Ammon's horn (tissue), 1 donor: ENCODE measurements around the gene LRRC4C.
"Not testable (repeated sequence)": the region's sequence is repeated elsewhere in the genome, so short reads cannot be mapped to it uniquely, and the experiment has no call there.

Source experiments
- DNase-seq: peaks from one replicate; pipeline ENCODE4 v3.0.0-alpha.2; 2016; ENCODE audit warnings: low spot score

LRRC4C gene

DNA sequence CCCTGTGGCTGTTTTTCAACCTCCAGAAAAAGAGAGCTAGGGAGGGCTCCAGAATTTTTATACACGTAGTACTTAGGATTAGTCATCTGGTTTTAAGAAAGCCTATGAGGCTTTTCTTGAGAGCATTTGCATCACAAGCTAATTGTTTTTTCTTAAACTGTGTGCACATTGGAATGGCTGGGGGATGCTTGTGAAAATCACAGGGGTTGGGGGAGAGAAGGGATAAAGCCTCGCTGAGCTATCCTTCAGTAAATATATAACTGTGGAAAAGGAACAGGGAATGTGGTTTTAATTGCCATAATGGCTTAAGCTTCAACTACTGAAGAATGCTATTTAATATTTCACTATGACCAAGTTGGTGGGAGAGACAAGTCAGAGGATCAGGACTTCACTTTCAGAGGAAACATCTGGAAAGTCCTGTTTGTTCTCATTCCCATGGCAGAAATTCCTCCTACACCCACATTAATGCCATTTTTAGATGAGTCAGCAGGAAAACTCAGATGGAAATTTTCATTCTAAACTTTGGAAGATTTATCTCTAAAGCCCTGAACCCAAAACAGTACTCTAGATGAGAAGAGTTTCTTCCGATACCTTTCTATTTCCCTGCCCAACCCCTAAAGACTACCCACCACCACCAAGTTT, 591.3 kb downstream of the LRRC4C start:
- no peak for DNase-seq

DNA sequence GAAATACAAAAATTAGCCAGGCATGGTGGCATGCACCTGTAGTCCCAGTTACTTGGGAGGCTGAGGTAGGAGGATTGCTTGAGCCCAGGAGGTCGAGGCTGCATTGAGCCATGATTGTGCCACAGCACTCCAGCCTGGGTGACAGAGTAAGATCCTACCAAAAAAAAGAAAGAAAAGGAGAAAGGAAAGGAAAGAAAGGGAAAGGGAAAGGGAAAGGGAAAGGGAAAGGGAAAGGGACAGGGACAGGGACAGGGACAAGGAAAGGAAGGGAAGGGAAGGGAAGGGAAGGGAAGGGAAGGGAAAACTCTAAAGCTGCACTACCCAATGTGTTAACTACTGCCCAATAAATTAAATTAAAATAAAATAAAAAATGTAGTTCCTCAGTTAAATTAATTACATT, 601.7 kb downstream of the LRRC4C start:
- not testable (repeated sequence) for DNase-seq

DNA sequence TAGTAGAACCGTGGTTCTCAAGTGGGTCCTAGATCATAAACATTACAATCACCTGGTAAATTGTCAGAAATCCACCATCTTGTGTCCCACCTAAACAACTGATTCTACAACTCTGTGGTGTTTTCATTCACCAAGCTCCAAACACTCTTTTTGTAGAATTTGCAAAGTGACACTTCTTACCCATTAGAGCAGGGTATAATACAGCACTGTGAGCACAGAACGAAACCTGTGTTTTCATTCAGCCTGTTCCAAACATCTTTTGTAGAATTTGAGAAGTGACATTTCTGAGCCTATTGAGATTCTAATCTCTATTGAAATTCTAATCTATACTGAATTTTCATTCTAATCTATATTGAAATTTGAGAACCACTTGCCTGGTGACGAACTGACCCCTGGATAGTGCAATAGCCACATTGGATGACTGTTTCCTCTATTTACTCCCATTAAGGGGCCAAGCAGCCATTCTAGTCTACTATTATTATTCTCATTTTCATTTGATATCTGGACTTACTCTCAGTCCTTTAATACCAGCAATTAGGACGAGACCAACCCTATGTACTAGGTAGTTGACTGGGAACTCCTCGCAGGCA, 616.6 kb downstream of the LRRC4C start:
- no peak for DNase-seq

DNA sequence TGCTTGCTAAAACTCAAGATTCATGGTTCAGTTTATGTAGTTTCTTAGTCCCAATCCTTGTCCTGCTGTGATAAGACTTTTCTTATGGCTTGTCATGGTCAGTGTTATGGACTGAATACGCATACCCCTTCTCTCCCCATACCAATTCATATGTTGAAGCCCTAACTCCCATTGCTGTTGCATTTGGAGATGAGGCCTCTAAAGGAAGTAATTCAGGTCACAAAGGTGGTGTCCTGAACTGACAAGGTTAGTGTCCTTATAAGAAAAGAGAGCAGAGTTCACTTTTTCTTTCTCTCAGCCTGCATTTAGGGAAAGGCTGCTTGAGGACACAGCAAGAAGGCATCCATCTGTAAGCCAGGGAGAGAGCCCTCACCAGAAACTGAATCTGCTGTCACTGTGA, 618.2 kb downstream of the LRRC4C start:
- DNase-seq, result no peak

DNA sequence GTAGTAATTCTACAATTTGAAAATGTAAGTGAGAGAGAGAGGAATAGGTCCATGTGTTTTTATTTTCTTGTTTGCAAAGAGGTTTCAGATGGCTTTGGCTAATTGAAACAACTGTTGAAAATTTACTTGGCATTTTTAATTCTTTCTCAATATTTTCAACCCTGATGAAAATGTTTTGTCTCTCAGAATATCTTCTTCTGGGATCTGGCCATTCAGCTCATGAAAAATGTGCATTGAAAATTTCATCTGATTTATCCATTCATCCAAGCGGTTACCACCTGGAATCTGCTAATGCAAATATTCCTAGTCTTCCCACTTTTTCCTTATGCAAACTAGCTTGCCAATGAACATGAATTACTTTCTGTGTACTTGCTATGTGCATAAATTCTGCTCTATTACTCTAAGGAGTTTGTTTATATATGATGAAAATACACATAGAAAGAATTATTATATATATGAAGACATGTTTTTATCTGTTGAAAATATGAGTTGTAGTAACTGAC, 621.2 kb downstream of the LRRC4C start:
- no peak for DNase-seq

DNA sequence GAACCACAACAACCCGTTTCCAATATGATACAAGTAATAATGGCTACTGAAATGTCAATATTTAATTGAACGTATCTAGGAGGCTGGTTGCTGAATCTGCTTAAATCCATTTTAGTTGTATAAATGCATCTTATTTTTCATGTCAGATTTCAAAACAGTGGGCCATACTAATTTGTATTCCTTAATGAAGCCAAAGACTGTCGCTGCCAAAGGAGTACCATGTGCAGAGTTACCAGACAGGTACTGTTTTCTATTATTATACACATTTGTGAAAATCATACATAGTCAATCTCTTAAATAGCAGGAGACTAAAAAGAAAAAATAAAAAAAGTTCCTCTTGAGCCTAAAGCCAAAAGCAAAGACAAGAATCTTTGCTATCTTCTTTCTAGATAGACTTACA, 632.3 kb downstream of the LRRC4C start:
- no peak for DNase-seq

DNA sequence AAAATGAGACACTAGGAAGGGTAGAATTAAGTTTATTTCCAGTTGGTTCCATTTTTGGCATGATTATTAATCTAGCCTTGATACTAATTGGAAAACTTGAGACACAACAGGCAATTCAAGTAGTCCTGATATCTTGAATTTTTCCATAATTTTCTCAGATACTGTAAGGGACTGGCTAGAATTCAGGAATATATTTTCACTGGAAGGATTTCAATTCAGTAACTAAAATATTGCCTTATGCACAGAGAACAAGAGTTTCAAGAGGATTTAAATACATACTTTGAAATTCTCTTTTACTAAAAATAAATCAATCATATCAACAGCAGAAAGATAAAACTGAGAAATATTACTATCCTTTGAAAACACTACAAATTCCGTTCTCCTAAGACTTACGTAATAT, 632.9 kb downstream of the LRRC4C start:
- no peak for DNase-seq

DNA sequence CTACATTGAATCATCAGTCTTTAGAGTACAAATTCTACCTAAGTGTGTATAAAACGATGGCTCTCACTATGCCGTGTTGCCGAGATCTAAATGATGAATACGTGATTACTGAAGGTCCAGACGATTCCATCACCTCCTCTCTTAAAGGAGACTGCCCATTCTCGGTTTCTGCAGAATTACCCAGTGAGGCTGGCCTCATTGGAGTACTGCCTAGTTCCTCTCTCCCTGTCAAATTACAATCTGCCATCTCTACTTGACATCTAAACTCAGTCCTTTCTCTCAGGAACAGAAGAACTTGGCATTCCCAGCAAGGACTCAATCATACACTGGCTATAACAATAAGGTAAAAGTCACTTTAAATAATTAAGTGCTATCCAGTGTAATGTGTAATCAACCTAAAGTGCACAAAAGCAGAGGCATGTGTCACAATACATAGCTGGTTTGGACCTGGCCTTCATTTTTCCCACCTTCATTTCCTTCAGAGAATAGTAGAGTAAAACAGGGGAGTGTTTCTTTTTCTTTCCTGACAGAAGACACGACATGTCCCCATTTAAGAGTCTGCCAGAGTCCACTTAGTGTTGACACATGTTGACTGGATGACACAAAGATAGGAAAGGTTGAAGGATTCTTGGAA, 634.1 kb downstream of the LRRC4C start:
- DNase-seq, result no peak

DNA sequence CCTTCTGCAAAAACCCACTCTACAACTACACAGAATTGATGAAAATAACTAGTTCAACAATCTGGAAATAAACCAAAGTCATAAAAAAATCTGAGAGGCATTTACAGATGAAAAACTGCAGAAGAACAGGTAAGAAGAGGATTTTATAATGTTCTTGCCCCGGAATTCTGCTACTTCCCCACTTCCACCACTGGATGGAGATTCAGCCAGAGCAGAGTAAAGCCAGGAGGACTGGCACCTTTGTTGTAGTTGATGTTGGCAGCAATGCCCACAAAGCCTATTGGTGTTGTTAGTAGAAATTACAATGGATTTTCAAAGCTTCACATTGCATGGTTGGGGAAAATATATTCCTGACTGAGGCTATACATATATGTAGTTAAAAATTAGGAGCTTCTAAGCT, 640.2 kb downstream of the LRRC4C start:
- DNase-seq, result no peak

DNA sequence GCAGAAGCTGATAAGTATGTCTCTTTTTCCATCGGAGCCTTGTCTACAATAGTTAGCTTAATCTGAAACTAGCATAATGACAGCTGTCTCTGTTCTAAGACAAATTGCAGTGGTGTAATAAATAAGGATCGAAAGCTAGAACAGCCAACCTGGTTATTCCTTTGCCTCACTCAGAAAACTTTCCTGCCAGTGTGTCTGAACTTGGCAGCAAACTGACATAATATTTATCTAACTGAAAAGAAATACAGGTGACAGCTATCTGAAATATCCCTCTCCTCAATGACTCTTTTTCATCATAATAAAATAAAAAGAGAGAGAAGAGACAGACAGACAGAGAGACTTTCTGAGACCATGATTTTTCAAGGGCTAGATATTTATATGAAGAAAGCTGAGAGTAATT, 642.5 kb downstream of the LRRC4C start:
- DNase-seq, result no peak

DNA sequence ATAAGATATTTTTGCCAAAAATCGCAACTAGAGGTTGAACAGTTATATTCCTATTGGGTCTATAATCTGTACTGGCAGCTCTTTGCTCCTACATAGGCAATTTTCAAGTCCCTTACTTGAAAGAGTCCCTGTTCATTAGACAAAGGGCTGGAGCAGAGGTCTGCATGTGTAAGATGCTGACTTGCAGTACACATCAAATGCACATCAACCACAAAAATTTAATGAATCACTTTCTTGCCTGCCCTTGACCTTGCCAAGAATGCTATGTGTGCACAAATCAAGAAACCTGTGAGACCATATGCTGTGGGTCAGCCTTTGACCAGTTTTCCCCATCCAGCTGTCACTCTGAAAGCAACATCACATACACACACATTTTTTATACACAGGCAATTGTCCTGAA, 661.5 kb downstream of the LRRC4C start:
- no peak for DNase-seq

DNA sequence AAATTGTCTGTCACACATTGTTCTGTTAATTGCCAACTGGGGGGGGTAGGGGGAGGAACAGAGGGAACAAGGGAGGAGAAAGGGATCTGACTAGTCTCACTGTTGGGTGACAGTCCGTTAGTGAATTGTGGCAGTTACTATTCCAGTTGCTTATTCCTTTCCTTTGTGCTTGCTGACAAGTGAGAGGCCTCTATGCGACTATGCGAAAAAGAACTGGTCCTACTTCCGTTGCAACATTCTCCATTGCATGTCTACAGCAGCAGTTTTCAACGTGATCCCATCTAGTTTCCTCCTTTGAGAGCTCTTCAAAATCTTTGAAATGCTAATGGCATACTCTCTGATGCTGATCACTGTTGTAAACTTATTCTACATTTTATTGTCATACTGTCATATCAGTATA, 672.2 kb downstream of the LRRC4C start:
- DNase-seq, result no peak

DNA sequence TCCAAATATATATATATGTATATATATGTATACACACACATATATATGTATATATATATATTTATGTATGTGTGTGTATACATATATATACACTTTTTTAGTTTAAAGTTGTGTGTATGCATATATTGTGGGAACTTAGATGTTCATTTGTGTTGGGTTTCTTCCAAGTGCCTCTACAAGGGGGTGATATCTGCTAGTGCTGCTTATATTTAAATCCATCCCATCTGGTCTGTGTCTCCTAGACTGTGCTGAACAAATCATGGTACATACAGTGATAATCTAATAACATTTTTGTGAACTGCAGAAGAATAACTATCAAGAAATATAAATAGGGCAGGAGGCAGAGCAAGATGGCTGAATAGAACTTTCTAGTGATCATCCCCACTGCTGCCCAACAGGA, 696.4 kb downstream of the LRRC4C start:
- DNase-seq, result no peak

DNA sequence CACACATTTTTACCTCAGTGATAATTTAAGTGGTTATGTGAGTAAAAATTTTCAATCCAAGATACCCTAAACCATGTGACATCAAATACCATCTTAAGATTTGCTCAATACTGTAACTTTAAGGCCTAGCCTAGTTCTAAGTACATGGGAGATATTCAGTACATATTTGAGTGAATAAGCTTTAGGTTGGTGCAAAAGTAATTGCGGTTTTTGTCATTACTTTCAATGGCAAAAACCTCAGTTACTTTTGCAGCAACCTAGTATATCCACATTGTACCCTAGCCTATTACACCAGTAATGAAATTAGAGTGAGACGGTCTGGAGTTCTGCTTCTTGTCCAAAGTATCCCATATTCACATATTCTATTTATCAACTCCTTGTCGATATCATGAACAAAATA, 700.1 kb downstream of the LRRC4C start:
- no peak for DNase-seq

DNA sequence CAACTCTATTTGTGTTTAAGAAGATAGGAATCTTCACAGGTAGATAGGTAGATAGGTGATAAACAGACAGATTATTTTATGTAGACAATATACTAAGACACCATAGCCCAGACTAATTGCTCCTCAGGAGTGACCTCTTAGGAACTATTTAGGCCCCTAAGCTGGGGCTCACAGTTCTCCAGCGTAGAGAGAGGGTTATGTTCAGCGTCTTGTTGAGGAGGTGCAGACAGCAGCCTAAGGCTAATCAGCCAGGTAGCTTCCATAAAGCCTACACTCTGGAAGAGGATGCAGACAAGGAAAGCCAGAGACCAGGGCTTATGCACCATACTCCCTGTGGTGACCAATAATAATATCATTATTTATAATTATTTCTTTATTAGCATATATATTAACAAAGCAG, 705.2 kb downstream of the LRRC4C start:
- DNase-seq, result no peak

DNA sequence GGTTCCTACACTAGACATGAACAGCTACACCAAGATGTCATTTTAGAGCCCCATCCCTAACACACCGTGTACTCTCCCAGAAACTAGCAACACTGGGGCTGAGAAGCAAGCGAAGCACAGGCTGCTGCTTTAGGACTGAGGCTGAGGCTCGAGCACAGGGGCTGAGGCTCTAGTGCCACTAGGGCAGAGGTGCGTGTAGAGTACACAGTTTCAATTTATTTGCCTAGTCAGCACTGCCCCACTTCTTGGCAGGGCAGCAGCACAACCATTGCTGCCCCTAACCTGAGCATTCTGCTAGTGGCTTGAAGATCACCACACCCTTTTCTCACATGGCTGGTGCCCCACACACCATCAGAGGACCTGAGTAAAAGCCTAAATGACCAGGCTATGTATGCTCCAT, 713.2 kb downstream of the LRRC4C start:
- no peak for DNase-seq

DNA sequence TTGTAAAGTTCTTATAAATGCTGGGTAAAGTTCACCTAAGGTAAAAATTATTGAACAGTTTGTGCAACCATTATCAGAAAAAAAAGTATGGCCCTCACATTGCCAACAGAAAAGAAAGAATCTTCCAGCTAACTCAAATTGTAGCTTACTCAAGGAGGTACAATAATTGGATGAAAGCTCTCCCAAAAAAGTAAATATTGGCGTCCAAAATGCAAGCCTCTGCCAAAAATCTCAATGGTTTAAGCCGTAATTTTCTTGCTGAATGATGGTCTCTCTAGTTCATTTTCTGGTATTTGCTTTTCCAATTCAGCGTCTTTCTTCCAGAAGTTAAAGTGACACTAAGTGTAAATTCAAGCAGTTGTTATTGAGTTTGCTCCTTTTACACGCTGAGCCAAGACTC, 727.3 kb downstream of the LRRC4C start:
- DNase-seq, result peak; percentile 3

DNA sequence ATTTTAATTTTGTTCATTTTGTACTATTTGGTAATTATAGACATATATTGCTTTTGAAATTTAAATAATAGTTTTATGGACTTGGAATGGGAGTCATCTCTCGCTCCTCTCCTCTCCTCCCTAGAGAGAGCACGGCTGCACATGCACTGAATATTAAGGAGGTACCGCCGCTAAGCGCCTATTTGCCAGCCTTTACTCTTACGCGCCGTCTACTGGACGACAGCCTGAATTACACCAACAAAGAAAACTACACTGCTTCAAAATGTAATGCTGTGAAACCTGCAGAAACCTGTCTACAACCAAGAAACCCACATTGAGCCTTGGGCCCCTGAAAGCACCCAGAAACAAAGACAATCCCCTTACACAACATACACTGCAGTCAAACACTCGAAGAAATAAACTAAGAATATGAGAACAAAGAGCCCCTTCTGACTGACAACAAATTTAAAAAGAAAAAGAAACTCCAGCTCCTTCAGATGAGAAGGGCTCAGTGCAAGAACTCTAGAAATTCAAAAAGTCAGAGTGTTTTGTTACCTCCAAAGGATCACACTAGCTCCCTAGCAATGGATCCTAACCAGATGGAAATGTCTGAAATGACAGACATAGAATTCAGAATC, 737.2 kb downstream of the LRRC4C start:
- peak; percentile 21 for DNase-seq

DNA sequence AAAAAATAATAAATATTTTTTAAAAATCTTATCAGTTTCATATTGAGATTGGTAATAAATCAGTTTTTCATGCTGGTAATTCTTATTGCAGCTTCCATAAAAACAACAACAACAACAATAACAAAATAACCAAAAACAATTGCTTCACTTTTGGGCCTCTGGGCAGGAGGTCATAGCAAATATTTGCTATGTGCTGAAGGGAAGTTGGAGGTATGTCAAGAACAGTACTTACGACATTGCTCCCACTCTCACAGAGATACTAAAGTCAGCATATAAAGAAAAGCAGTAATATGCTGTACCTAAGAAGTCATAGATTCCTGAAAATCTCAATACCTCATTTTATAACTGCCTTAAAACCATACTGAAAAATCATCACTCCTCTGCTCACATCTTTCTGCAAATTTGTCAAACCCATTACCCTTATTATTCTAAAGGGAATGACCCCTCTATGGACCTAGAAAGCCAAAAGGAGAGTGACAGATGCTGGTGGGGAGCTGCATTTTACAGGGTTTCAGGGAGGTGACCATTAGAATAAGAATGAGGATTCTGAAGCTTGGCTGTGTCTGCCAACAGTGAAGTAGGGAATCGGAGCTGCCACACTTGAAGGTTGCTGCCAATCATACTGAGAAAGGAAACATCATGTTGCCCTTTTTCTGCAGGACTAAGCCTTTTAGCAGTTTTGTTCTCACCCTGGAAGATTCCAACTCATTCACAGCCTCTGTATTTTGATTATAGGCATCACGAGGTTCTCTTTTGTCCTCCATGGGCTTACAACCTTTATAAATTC, 742.9 kb downstream of the LRRC4C start:
- no peak for DNase-seq

DNA sequence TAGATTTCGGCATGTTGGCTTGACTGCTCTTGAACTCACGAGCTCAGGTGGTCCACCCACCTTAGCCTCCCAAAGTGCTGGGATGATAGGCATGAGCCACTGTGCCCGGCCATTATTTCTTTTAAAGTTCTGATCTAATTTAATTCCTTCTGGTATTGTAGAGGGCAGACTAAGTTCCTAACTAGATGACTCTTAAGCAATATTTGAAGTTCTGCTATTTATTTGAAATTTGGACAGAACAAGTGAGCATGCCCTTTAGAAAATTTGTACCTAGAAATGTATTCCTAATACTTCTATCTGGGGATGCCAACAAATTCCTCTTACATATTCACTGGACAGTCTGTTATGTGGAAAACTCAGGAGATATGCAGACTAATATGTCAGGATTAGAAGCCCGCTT, 746.4 kb downstream of the LRRC4C start:
- no peak for DNase-seq

DNA sequence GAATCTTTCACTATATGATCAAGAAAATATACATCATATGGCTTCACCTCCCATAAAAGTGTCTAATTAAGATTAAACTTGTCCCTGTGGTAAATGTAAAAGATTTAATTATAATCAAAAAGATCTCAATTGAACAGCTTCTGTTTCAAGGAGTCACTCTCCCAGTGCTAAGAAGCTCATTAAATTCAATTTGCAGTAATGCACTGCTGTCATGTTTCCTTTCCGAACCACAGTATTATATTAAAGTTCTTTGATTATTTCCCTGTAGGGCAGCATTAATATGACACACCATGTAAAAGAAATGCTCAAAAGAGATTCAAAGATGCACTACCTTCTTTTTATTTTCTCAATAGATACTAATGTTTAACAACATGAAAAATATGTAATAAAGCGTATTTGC, 758.4 kb downstream of the LRRC4C start:
- DNase-seq, result no peak

DNA sequence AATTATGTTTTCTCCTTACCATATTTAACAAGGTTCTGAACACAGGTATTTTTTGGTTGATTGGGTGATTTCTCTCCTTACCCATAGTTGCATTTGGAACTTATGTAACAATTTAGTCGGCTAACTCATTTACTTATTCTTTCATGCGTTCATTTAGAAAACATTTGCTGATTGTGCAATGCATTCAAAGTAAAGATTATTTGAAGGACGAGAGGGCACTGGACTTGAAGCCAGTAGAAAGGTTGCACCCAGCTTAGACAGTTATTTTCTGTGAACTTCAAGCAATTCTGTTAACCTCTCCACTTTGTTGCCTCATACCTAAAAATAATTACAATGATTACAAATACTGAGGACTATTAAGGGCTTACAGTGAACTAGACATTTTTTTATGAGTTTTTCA, 769.6 kb downstream of the LRRC4C start:
- DNase-seq, result no peak
